Hematopoietic multipotent progenitor cell (in vitro differentiated cells): ENCODE data around the gene VPS52. TPM values are rescaled to one million over a fixed set of nuclear protein-coding genes. Genes with fewer than 3 reads are reported as not detected.

ENCODE experiments used
- DNase-seq, 3 donors: peaks; one replicate each; pipeline ENCODE4 v3.0.0-alpha.2; 2011 to 2015; ENCODE audit warnings: low read depth in 2 of 3, low spot score in 2 of 3
- total RNA-seq: library from RNA; depleted of rRNA; stranded (reverse); fragments of >200 nt; gene quantifications from one replicate; pipeline ENCODE4 v1.2.3, GENCODE V29; 2012

VPS52 gene
- 62.5 TPM for total RNA-seq

DNA sequence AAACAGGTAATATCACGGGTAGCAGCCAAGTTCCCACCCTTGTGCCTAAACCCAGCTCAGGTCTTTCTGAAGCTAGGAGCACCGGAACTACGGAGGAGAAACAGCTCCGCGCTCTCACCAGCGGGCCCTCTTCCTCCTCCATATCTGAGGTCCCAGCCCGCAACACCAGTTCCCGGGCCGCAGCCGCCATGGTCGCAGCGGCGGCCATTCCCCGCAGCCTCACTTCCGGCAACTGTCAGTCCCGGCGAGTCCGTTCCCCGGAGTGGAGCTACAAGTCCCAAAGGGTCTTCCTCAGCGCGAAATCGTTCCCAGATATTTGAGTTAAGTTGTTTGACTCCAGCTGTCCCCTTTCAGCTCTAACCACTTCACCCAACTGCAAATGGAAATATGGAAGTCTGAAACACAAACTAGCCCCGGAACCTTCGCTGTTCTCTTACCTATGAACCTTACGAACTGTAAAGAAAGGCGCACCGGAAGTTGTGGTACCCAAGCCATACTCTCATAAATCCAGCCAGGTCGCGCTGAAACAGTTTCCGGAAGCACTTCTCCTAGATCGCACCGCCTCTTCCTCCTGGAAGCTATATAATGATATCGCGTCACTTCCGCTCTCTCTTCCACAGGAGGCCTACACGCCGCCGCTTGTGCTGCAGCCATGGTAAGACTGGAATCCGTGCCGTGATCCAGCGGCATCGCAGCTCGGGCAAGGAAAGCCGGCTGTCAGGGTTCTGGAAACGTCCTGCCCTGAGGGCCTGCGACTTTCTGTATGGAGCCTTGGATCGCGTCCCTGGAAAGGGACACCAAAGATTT, at the start of gene VPS52, which contains the start of gene RPS18:
VPS52 (minus strand) TSS at position 409 of the 807 bp plus-strand sequence; CDS start at position 208, 201 bp downstream.
RPS18 (plus strand) TSS at position 608 of the 807 bp plus-strand sequence; CDS start at position 653, 45 bp downstream.
- DNase-seq: peak; percentile 93 to 99 (median 98)

DNA sequence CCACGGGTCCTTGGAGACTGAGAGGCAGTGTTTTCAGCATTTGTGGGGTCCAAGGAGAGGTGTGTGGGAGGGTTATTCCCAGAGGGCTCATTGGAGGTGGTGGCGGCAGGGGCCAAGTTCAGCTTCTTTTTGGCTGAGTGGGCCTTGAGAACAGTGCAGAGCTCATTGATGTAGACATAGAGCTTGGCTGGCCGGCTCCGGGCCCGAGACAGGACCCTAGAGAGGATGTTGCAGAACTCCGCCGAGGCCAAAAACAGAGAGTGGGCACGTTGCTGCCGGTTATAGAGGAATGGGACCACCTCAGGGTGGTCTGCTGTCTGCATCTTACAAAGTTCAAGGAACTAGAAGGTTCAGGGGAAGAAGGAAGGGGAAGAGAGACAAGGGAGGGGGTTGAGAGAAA, 49.6 kb upstream of the VPS52 start:
- no peak for DNase-seq

- DNase-seq: no peak
Observed at GRCh38 chr6:33320315-33321181, 48.9 kb upstream of the VPS52 start.

DNA sequence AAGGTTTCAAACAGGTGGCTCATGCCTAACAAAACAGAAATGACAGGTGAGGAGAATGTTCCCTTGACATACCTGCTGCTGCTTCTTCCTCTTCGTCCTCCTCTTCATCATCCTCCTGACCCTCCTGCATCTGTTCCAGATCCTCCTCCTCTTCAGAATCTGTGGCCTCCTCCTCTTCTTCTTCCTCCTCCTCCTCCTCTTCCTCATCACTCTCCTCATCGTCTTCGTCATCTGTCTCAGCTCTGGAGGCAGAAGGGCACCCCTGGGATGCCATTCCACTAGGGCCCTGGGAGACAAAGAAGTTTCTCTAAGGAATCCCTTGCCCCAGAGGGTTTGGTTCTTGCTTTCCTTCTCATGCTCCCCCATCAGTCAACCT, 48.3 kb upstream of the VPS52 start:
- DNase-seq: no peak

GRCh38 chr6:33318426-33319073, 46.9 kb upstream of the VPS52 start:
- DNase-seq: no peak

- DNase-seq: peak; percentile 93 to 100 (median 99)
Observed at GRCh38 chr6:33317669-33318425, 46.2 kb upstream of the VPS52 start, which contains the start of gene ZBTB22. Gene ZBTB22, minus strand, starts transcription at chr6:33317744. Its CDS starts 828 bp downstream, at chr6:33316916.

DNA sequence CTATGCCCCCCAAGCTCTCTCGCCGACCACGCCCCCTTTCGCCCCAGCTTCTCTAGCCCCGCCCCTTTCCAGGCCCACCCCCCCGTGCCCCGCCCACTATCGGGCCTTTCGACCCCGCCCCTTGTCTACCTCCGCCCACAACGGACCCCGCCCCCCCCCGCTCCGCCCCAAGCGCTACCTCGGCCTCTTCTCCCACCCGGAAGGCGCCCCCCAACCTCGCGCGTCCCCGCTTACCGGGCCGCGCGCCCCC, 45.7 kb upstream of the VPS52 start:
- DNase-seq: no peak

DNA sequence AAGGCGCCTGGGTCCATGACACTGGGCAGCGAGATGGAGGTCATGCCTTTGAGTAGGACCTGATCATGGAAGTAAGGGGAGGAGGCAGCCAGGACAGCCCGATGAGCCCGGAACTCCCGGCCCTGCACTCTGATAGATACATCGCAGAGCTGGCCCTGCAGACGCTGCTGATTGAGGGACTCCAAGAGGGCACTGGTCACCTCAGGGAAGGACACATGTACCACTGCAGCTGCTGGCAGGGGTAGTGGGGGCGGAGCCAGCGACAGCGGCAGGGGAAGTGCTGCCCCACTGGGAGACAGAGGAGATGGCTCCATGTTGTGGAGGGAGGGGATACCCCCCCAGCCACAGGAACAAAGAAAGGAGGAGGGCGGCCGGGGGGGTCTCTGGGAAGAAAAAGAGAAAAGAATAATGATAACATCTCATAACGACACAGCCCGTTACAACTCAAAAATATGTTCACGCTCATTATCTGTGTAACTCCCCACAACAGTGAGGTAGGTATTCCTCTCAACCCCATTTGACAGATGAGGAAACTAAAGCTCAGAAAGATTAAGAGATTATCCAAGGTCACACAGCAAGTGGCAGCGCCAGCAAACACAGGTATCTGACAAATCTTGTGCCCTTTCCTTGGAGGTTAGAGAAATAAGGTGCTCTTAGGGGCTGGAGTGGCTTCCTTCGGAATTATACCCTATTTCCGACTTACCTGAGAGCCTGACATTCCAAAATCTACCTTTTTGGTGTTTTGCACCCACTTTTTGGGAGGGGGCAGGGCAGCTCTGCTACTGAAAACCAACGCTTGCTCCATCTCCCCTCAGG, 45.1 kb upstream of the VPS52 start:
- DNase-seq: no peak

DNA sequence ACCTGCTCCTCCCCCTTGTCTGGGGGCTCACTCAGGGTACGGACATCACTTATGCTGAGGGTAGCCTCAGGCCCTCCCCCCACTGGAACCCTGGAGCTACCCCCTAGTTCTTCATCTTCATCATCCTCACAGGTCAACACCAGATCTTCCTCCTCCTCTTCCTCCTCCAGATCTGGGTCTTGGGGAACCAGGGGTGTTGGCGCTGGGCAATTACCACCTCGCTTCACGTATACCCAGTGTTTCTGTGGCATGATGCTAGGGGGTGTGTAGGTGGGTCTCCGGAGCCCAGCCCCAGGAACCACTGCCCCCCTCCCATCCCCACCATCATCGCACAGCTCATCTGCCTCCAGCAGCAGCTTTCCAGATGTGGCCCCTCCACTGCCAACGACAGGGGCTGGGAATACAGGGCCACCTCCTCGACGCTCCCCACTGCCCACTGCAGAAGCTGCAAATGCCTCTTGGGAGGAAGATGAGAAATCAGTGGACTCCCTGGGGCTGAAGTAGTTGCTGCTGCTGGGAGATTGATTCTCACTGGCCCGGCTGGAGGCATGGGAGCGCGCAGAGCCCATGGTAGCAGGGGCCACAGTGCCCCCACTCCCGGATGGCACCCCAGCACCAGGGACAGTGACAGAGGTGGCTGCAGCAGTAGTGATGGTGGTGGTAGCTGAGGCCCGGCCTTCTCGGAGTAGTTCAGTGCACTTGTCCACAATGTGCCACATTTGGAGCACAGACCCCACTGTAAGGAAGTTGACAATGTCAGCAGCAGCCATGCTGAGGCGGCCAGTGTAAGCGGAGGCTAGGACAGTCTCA, 44.3 kb upstream of the VPS52 start:
- no peak for DNase-seq

GRCh38 chr6:33314943-33315792, 43.5 kb upstream of the VPS52 start:
- no peak for DNase-seq

- DNase-seq: peak; percentile 61 to 77 (median 76)
Observed at GRCh38 chr6:33314515-33314942, 42.9 kb upstream of the VPS52 start.

DNA sequence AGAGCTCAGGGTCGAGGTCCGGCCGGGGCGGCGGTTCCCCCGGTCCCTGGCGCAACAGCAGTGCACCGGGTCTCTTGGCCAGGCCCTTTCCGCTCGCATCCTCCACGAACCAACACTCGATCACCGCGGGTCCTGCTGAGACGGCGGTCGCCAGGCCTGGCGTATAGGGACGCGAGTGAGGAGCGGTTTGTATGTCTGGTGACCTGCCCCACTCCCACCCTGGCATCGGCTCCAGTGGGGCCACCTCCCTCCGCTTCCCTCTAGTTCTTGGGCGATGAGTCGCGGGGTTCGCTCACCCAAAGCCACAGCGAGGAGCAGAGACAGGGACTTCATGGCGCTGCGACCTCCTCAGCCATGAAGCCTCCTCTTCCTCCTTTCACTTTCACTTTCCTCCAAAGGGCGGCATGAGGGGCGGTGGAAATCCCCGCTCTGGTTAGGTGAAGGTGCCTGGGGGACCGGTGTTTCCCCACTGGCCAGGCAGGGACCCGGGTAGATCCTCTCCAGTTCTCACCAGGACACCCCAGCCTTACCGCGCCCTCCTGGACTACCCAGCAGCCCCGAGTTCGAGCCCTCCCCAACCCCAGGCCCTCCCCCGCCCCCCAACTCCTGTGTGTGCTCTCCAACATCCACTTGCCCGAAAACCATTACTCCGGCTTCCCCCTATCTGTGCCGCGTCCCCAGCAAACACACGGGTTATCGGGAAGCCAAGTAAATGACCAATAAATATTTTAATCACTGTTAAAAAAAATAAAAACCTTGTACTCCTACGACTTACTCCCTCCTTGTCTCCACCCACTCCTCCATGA, 42.2 kb upstream of the VPS52 start, which contains the start of gene TAPBP:
TAPBP (minus strand) TSS at position 370 of the 806 bp plus-strand sequence; CDS start at position 333, 37 bp downstream.
- DNase-seq: peak; percentile 72 to 91 (median 88)

DNA sequence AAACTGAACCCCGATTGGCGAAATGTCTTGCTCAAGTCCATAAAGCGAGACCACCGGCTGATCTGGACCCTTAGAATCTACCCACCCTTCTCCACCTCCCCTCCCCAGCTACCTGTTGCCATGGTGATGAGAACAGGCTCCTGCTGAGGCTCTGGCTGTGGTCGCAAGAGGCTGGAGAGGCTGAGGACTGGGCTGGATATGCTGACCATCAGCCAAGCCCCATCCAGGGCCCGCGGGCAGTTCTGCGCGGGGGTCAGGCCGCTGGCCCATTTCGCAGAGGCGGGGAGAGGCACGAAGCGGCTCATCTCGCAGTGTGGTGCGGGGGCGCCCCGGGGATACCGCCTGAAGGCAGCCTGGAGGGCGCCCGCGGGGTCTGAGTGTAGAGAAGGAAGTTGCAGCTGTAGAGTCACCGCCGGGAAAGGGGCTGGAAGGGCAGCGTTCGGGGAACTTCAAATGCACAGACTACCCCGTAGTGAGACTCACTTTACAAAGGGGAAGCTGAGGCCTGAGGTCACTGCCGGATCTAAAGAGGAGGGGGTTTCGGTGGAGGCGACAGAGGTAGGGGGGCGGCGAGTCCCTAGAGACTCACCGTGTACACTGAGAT, 41.5 kb upstream of the VPS52 start:
- peak in 2 of 3 donors; percentile 62 to 68 for DNase-seq

DNA sequence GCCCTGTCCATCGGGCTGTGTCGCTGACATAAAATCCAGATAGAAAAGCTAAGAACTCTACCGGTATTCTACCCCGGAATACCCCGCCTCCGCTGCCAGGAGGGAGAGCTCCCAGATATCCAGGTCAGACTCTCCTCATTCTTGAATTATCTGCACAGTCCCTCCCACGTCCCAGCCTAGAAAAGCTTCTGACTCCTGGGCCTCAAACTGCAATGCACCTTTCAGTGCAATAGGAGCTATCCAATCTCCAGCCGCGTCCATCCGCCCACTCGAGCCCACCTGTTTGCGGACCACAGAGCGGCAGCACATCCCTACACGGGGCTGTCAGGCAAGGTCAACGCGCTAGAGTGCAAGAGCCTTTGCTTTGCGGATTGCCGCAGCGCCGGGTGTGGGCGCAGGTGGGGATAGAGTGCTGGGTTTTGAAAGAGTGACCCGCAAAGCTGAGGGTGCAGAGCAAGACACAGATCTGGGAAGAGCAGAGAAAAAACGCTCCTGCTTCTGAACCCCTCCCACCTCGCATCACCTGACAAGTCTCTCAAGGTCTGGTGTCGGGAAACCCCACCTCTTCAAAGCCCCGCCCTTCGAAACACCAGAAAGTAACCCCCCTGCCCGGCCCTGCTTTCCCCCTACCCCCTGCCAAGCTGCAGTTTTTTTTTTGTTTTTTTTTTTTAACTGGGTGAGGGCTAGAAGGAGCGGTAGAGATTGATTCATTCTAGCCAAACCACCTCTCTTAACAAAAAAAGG, 40.9 kb upstream of the VPS52 start:
- DNase-seq: peak; percentile 63 to 78 (median 78)

DNA sequence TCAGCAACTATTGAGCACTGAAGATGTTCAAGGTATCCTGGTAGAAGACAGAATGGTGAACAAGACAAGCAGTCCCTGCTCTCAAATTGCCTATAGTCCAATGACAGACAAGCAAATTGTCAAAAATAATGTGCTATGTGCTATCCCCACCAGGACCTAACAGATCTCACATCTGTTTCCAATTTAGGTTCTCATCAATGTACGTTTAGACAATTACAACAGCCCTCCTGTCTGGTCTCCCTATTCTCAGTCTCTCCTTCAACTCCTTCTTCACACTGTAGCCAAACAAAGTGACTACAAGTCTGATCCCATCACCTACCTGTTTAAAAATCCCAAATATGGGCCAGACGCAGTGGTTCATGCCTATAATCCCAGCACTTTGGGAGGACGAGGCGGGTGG, 34.7 kb upstream of the VPS52 start:
- DNase-seq: no peak

GRCh38 chr6:33305052-33305451, 33.4 kb upstream of the VPS52 start:
- no peak for DNase-seq
